ENCODE results near the gene NTN3.

The NTN3 gene

GRCh38 chr16:2475413-2476344 is 4.6 kb downstream of the NTN3 start:
- Histone ChIP-seq H3K4me1 (ENCODE audit: insufficient read depth, low read length, severe bottlenecking) (peaks cover 31% of the 10 kb centered on the region), H4K20me1 (ENCODE audit: insufficient read depth, low read length) (no peaks in the 10 kb centered on the region), H3K27me3 (ENCODE audit: insufficient read depth, low read length) (peaks cover 17% of the 10 kb centered on the region), H3K9me2 (ENCODE audit: low read depth, low read length) (no peaks in the 10 kb centered on the region), H2AFZ (ENCODE audit: low read length) (no peak overlapping the region), H3K4me2 (ENCODE audit: low read length) (peak overlapping the region; percentile 61), H3K9ac (ENCODE audit: low read length) (peak overlapping the region; percentile 40), H3K36me3 (ENCODE audit: insufficient read depth, low read length) (no peaks in the 10 kb centered on the region), H3K9me3 (ENCODE audit: low read length) (no peaks in the 10 kb centered on the region), H3K27ac (ENCODE audit: low read depth, low read length, poor library complexity, severe bottlenecking) (no peak overlapping the region), H3F3A (ENCODE audit: insufficient read depth, low read length) (no peaks in the 10 kb centered on the region), H3K79me2 (ENCODE audit: insufficient read depth, low read length) (no peaks in the 10 kb centered on the region), H3K4me3 (ENCODE audit: low read depth, low read length, poor library complexity, severe bottlenecking) (peak overlapping the region; percentile 64)
- TF ChIP-seq, protein P1, sequence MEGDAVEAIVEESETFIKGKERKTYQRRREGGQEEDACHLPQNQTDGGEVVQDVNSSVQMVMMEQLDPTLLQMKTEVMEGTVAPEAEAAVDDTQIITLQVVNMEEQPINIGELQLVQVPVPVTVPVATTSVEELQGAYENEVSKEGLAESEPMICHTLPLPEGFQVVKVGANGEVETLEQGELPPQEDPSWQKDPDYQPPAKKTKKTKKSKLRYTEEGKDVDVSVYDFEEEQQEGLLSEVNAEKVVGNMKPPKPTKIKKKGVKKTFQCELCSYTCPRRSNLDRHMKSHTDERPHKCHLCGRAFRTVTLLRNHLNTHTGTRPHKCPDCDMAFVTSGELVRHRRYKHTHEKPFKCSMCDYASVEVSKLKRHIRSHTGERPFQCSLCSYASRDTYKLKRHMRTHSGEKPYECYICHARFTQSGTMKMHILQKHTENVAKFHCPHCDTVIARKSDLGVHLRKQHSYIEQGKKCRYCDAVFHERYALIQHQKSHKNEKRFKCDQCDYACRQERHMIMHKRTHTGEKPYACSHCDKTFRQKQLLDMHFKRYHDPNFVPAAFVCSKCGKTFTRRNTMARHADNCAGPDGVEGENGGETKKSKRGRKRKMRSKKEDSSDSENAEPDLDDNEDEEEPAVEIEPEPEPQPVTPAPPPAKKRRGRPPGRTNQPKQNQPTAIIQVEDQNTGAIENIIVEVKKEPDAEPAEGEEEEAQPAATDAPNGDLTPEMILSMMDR (IDR thresholded peaks at IDR 0.05; ENCODE audit: low read length): no peak

- Histone ChIP-seq H3K79me2 (ENCODE audit: insufficient read depth, low read length) (no peaks in the 10 kb centered on the region), H3K36me3 (ENCODE audit: insufficient read depth, low read length) (no peaks in the 10 kb centered on the region), H3K9ac (ENCODE audit: low read length) (no peak overlapping the region), H3K9me2 (ENCODE audit: low read depth, low read length) (no peaks in the 10 kb centered on the region), H3K9me3 (ENCODE audit: low read length) (no peaks in the 10 kb centered on the region), H3K4me3 (ENCODE audit: low read depth, low read length, poor library complexity, severe bottlenecking) (peak overlapping the region; percentile 64), H3F3A (ENCODE audit: insufficient read depth, low read length) (no peaks in the 10 kb centered on the region), H3K27ac (ENCODE audit: low read depth, low read length, poor library complexity, severe bottlenecking) (no peak overlapping the region), H4K20me1 (ENCODE audit: insufficient read depth, low read length) (no peaks in the 10 kb centered on the region), H3K4me1 (ENCODE audit: insufficient read depth, low read length, severe bottlenecking) (peaks cover 30% of the 10 kb centered on the region), H3K27me3 (ENCODE audit: insufficient read depth, low read length) (peaks cover 17% of the 10 kb centered on the region), H2AFZ (ENCODE audit: low read length) (no peak overlapping the region), H3K4me2 (ENCODE audit: low read length) (peak overlapping the region; percentile 61; the same call in 1 of the 2 replicates)
- no peak for TF ChIP-seq EZH2 (IDR thresholded peaks at IDR 0.05; ENCODE audit: borderline replicate concordance, low read length)
- TF ChIP-seq, protein P1 (IDR thresholded peaks at IDR 0.05; ENCODE audit: low read length): no peak
Observed at GRCh38 chr16:2476345-2476720, 5.2 kb downstream of the NTN3 start.

GRCh38 chr16:2476741-2477140 is 5.6 kb downstream of the NTN3 start:
- TF ChIP-seq, protein P1 (IDR thresholded peaks at IDR 0.05; ENCODE audit: low read length): no peak
- no peak for TF ChIP-seq EZH2 (IDR thresholded peaks at IDR 0.05; ENCODE audit: borderline replicate concordance, low read length)
- Histone ChIP-seq H4K20me1 (ENCODE audit: insufficient read depth, low read length) (no peaks in the 10 kb centered on the region), H3K4me3 (ENCODE audit: low read depth, low read length, poor library complexity, severe bottlenecking) (no peak overlapping the region), H3K4me2 (ENCODE audit: low read length) (no peak overlapping the region), H3K27me3 (ENCODE audit: insufficient read depth, low read length) (peaks cover 17% of the 10 kb centered on the region), H3K9me3 (ENCODE audit: low read length) (no peaks in the 10 kb centered on the region), H3K27ac (ENCODE audit: low read depth, low read length, poor library complexity, severe bottlenecking) (no peak overlapping the region), H2AFZ (ENCODE audit: low read length) (no peak overlapping the region), H3K9me2 (ENCODE audit: low read depth, low read length) (no peaks in the 10 kb centered on the region), H3K79me2 (ENCODE audit: insufficient read depth, low read length) (no peaks in the 10 kb centered on the region), H3F3A (ENCODE audit: insufficient read depth, low read length) (no peaks in the 10 kb centered on the region), H3K36me3 (ENCODE audit: insufficient read depth, low read length) (no peaks in the 10 kb centered on the region), H3K9ac (ENCODE audit: low read length) (no peak overlapping the region), H3K4me1 (ENCODE audit: insufficient read depth, low read length, severe bottlenecking) (peaks cover 25% of the 10 kb centered on the region)

Measured in OCI-LY1 (cell line).